A673 (cell line): ENCODE results near the gene ZNF709.

Experiments used
- EZH2 ChIP-seq: fragments of 200-600 bp; sonication (generic); IDR thresholded peaks from 2 replicates; pipeline ENCODE4 v1.6.1; 2017; ENCODE audit warnings: borderline replicate concordance, low read depth, mild to moderate bottlenecking, mixed read lengths, antibody characterized with exemption, low read length; ENCODE audit not compliant: poor library complexity, severe bottlenecking
- TF ChIP-seq, protein P1 (sequence below): fragments of 300-800, 200-600 bp; sonication (generic); conservative IDR thresholded peaks from 2 replicates; pipeline ENCODE4 v1.5.1; 2017; ENCODE audit warnings: low read depth, mild to moderate bottlenecking, antibody characterized with exemption, low read length, moderate library complexity, mixed read lengths

DNA sequence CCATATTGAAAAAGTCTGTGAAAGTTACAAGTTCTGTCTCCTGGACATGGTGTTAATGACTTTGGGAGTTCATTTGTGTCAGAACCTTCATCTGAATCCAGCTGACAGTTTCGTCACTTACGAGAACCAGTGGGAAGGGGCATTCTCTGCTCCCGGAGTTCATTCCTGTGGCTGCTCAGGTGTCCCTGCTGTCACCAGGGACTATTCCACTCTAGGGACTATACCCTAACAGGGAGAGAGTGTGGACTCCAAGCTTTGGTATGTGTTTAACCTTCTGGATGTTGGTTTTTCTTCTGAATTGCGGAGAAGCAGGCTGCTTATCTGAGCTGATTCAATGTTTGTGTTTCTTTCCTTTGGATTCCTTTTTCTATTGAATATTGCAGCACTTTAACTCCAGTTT is 12.4 kb upstream of the ZNF709 start:
- TF ChIP-seq, protein P1, sequence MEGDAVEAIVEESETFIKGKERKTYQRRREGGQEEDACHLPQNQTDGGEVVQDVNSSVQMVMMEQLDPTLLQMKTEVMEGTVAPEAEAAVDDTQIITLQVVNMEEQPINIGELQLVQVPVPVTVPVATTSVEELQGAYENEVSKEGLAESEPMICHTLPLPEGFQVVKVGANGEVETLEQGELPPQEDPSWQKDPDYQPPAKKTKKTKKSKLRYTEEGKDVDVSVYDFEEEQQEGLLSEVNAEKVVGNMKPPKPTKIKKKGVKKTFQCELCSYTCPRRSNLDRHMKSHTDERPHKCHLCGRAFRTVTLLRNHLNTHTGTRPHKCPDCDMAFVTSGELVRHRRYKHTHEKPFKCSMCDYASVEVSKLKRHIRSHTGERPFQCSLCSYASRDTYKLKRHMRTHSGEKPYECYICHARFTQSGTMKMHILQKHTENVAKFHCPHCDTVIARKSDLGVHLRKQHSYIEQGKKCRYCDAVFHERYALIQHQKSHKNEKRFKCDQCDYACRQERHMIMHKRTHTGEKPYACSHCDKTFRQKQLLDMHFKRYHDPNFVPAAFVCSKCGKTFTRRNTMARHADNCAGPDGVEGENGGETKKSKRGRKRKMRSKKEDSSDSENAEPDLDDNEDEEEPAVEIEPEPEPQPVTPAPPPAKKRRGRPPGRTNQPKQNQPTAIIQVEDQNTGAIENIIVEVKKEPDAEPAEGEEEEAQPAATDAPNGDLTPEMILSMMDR = no peak
- TF ChIP-seq EZH2 = no peak
